Measurements from ENCODE around the gene TSC1. TPM values are rescaled to one million over a fixed set of nuclear protein-coding genes. Genes with fewer than 3 reads are reported as not detected.

Gene TSC1
- total RNA-seq, 1 donor from 2014 or later = 50.9 TPM

DNA sequence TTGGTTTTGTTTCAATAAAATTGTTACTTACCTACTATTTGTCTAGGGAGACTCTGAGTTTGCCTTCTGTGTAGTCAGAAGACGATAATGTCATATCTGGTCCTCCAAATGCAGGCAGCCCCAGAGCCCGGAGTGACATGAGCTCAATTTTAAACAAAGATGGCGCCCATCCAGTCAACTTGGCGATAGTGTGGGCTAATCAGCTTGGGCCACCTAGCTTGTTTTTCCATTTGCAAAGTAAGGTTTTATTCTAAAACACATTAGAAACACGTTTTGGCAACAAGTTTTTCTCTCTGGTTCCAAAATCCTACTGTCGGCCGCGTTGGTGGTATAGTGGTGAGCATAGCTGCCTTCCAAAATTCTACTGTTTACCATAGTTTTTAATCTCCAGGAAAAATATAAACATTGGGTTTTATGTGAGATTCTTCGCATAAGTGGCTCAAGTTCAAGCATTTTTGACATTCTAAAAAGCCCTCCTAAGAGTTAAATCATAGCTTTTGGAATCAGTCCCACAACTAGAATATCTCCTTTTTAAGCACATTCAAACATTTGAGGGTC, 13.2 kb downstream of the TSC1 start:
- H3K4me1 ChIP-seq = no peaks in the 10 kb centered on the region
- no peaks in the 10 kb centered on the region for H3K9me3 ChIP-seq
- no peak overlapping the region for H3K27ac ChIP-seq
- DNase-seq (no peak), ATAC-seq (no peak)
- intact Hi-C loops (cut with DNase I) = no loop called here
- H3K27me3 ChIP-seq (ENCODE audit: low read depth) = no peaks in the 10 kb centered on the region
- peaks cover 74% of the 10 kb centered on the region for H3K36me3 ChIP-seq
- TF ChIP-seq CTCF (IDR thresholded peaks at IDR 0.05) = no peak
- no peak overlapping the region for H3K4me3 ChIP-seq

GRCh38 chr9:132927704-132928103, 16.7 kb downstream of the TSC1 start:
- intact Hi-C loops (cut with DNase I) = no loop called here
- TF ChIP-seq CTCF (IDR thresholded peaks at IDR 0.05) = no peak
- ATAC-seq (peak in 1 of 2 donors; percentile 44), DNase-seq (no peak)
- H3K36me3 ChIP-seq = peaks cover 87% of the 10 kb centered on the region
- no peak overlapping the region for H3K27ac ChIP-seq
- no peaks in the 10 kb centered on the region for H3K27me3 ChIP-seq (ENCODE audit: low read depth)
- H3K4me3 ChIP-seq = no peak overlapping the region
- no peaks in the 10 kb centered on the region for H3K4me1 ChIP-seq
- H3K9me3 ChIP-seq = no peaks in the 10 kb centered on the region

GRCh38 chr9:132923346-132923902, 21.0 kb downstream of the TSC1 start:
- intact Hi-C loops (cut with DNase I) = no loop called here
- no peaks in the 10 kb centered on the region for H3K4me1 ChIP-seq
- no peaks in the 10 kb centered on the region for H3K9me3 ChIP-seq
- H3K4me3 ChIP-seq = no peak overlapping the region
- H3K27ac ChIP-seq = no peak overlapping the region
- ATAC-seq (no peak), DNase-seq (no peak)
- TF ChIP-seq CTCF (IDR thresholded peaks at IDR 0.05) = no peak
- no peaks in the 10 kb centered on the region for H3K27me3 ChIP-seq (ENCODE audit: low read depth)
- peaks cover 99% of the 10 kb centered on the region for H3K36me3 ChIP-seq

DNA sequence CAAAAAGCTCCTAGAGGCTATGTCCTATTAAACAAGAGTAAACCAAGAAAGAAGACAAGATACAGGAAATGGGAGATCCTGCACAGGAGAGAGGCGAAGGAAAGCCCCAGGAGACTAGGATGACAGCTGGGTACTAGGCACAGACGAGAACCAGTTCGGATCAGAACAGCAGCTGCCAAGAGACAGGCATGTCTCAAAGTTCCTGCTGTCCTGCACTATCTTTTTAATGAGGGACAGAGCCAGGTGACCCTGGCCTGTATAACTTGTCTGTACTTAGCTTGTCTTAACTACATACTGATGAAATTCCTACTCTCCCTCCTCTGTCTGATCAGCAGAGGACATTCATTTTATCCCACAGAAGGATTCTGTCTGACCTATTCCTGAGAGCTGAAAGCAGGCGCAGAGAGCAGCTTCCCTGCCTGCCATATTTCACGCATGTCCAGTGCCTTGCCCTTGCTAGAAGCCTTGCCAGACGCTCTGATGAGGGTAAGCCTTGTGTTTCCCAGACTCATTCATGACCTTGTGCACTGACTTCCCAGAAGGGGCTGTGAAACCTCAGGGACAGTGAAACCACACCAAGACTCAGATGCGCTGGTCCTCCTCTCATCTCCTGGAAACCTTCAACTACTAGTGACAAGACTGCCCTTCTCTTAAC, 24.7 kb downstream of the TSC1 start:
- ATAC-seq (no peak), DNase-seq (no peak)
- Histone ChIP-seq H3K27me3 (ENCODE audit: low read depth) (no peaks in the 10 kb centered on the region), H3K27ac (no peak overlapping the region), H3K36me3 (peaks cover 99% of the 10 kb centered on the region), H3K9me3 (no peaks in the 10 kb centered on the region), H3K4me3 (no peak overlapping the region), H3K4me1 (no peaks in the 10 kb centered on the region)
- no peak for TF ChIP-seq CTCF (IDR thresholded peaks at IDR 0.05)
- intact Hi-C loops (cut with DNase I) = no loop called here

- H3K4me3 ChIP-seq = no peak overlapping the region
- peaks cover 96% of the 10 kb centered on the region for H3K36me3 ChIP-seq
- DNase-seq (no peak), ATAC-seq (no peak)
- H3K27ac ChIP-seq = no peak overlapping the region
- no peaks in the 10 kb centered on the region for H3K27me3 ChIP-seq (ENCODE audit: low read depth)
- H3K9me3 ChIP-seq = no peaks in the 10 kb centered on the region
- no peaks in the 10 kb centered on the region for H3K4me1 ChIP-seq
- intact Hi-C loops (cut with DNase I) = no loop called here
- TF ChIP-seq CTCF (IDR thresholded peaks at IDR 0.05) = no peak
Measured at GRCh38 chr9:132914924-132915323, 29.5 kb downstream of the TSC1 start.
